HG03159 (cell line): ENCODE measurements around the gene KDM4C.
A peak's percentile ranks its signal among the peaks of the same experiment; 100 is the strongest.

Experiments used
- ATAC-seq: cut with Tn5 transposase; IDR thresholded peaks from one replicate; pipeline ENCODE4 v1.9.1; 2021; ENCODE audit warnings: mild to moderate bottlenecking, moderate library complexity; ENCODE audit not compliant: unreplicated experiment

The KDM4C gene

DNA sequence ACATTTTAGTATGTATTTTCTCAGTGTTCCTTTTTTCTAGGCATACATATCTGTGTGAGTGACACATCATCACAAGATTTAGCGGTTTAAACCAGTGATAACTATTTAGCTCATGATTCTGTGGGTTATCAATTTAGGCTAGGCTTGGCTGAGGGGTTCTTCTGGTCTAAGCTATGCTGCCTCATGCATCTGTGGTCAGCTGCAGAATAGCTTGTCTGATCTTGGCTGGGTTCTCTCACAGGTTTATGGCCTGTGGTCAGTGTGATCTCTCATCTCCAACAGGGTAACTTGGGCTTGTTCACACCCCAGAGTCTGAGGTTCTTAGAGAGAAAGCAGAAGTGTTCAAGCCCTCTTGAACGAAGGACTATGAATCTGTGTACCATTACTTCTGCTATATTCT is 363.3 kb downstream of the KDM4C start:
- peak; percentile 52 for ATAC-seq

DNA sequence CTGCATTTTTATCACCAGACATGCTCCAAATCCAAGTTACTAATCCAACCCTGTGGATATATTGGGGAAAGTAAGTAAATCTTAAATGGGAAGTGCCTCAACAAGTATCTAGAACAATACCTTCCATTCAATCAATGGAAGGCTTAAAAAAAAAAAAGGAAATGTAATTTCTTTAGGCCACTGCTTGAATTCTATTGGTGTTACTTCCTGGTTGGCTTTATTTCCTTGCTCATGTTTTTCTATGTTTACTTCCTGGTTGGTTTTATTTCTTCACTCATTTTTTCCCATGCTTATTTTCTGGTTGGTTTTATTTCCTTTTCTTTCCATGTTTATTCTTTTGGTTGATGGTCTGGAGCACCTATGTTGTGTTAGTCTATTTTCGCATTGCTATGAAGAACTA is 363.9 kb downstream of the KDM4C start:
- no peak for ATAC-seq

DNA sequence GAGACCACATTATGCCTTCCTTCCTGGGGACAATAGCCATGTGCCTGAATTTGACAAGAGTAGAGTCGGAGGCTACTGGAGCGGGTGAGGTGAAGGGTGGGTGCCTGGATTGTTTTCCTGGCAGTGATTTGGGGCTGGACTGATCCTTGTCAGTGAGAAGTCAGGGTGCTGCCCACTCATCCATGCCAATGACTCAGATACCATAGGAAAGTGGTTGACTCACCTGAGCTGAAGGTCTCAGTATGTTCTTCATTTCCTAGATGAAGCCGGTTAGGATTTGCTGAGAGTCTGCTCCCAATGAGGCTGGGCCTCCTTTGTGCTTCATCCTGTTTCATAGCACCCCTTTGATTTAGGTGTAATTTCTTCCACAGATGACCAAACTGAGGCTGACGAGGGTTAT is 366.0 kb downstream of the KDM4C start:
- ATAC-seq, result no peak

DNA sequence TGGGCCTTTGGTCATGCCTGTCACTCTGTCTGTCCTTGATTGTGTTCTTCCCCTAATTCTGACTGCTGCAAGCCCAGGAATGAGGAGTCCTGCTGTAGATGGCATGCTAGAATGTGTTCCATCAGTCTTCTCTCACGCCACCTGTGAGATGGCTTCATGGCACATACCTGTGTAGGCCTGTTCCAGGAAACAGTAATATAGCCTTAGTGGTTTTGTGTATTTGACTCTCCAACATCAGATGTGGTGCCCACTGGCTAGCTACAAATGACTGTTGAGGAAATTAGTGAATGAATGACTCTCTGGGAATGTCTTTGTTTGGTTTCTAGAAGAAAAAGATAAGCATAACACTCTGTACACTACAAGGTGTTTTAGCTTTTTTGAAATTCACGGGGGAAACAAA is 367.5 kb downstream of the KDM4C start:
- ATAC-seq, result no peak

DNA sequence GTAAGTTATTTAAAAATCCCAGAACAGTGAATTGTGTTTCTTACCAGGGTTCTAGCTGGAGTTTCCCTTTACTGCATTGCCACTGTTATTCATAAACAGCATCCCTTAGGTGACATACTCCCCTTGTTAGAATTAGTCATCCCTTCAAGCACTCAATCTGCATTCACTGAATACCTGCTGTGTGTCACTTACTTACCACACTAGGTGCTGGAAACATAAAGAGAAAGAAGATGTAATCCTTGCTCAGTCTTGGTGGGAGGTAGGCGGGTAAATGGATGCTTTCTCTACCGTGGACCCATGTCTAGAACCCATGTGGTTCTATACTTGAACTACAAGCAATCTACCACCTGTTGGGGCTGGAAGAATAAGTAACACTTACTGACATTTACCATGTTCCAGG is 371.6 kb downstream of the KDM4C start:
- ATAC-seq, result no peak

DNA sequence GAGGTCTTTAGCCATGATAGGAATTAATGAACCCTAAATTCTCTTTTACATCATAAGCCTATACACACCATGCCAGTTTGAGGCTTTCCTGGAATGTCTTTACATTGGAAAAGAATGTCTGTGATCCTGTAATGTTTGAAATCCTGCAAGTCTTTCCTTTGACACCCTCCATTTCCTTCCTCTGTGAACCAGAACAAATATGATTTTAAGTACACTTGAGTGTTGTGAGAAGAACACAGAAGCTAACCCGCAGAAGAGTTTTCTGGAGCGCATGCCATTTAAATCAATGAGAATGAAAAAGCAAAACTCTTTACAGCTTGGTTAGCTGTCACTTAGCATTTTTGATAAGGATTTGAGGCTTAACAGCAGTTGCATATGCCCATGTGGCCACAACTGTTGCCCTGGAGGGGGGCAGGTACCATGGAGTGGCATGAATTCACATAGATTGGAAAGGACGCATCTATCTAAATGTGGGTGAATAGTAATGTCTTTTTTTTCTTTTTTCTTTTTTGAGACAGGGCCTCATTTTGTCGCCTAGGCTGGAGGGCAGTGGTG is 372.6 kb downstream of the KDM4C start:
- no peak for ATAC-seq

DNA sequence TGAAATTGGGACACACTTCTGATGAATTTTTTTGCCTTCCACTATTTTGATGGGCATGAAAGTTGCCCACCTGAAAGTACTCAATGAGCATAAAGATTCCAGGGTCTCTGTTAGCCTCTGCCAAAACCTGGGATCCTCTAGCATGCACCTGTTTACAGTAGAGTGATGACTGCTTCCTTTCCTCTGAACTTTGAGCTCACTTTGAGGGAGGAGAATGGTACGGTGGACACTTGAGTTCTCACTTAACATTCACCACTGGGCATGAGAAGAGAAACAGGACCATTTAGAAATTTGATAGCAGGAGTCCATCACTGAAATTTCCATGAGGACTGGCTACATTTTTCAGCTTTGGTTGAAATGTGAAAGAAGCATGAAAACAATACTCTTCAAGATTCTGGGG is 374.8 kb downstream of the KDM4C start:
- no peak for ATAC-seq

DNA sequence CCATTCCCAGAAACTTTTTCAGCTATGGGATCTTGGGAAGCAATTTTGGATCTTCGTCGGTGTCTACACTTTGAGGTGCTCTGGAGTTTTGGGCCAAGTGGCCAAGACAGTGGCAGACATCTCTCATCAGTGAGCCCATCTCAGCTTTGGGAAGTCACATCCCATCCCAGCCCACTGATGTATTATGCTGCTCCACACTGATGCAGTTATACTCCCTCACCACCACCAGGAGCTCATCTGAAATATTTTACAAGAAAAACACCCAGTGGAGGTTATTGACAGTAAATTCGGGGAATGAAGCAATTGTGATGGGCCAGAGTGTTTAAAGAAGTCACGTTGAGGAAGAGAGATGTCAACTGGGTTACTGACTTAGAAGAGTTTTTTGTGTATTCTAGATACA is 378.0 kb downstream of the KDM4C start:
- no peak for ATAC-seq

DNA sequence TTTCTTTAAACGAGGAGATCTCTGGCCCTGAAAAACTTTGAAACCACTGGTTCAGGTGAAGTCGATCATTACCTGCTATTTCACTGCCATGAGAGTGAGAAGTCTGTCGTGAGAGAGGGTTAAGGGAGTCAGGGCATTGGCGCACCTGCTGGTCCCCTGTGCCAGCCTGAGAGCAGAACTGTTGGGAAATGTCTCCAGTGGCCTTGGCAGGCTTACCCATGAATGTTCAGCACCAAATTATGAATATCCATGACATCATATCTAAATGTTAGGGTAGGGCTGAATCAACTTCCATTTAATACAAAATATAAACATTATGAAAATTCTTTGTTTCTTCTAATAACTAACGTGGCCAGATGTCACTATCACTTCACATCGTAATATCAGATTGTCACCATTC is 379.3 kb downstream of the KDM4C start:
- no peak for ATAC-seq

DNA sequence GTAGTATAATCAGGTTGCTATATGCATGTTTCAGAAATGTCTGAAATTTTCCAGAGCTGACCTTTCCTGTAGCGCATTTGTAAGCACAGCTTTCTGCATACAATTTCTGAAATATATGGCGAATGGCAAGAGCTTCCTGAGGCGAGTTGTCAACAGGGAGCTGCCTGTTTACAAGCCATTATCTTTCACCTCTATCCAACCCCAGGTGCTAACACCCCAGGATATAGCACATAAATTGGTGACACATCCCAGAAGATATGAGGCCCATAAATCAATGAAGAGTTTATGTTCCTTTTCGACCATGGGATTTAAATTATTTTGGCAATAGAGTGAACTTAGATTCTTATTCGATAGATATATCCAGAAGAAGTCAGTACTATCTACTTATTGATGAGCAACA is 379.8 kb downstream of the KDM4C start:
- no peak for ATAC-seq

DNA sequence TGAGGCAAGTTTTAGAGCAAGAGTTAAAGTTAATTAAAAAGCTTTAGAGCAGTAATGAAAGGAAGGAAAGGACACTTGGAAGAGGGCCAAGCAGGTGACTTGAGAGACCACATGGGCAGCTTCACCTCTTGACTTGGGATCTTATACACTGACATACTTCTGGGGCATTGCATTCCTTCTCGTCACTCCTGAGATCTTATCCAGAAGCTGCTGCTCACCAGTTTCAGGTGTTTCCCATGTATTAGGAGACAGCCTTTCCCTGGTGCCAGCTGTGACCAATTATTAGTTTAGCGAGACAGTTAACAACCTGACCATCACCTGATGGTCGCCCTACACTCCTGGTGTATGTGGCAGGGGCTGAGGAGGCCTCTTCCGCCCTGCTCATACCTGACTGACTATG is 382.1 kb downstream of the KDM4C start:
- no peak for ATAC-seq

DNA sequence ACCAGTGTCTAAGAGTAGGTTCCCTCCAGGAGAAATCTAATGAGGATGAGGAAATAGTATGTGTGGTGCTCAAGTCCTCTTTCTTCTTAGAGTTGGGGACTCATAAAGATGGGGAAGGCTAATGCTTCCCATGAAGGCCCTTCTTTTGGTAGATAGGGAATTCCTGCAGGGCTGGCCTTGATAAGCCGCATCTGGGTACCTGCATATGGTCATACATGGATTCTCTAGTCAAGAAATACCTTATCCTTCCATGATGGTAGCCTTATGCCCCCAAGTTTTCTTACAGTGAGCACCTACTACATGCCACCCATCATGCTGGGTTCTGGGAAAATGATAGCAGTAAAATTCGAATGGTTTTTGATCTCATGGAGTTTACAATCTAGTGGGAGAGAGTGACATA is 382.6 kb downstream of the KDM4C start:
- no peak for ATAC-seq

DNA sequence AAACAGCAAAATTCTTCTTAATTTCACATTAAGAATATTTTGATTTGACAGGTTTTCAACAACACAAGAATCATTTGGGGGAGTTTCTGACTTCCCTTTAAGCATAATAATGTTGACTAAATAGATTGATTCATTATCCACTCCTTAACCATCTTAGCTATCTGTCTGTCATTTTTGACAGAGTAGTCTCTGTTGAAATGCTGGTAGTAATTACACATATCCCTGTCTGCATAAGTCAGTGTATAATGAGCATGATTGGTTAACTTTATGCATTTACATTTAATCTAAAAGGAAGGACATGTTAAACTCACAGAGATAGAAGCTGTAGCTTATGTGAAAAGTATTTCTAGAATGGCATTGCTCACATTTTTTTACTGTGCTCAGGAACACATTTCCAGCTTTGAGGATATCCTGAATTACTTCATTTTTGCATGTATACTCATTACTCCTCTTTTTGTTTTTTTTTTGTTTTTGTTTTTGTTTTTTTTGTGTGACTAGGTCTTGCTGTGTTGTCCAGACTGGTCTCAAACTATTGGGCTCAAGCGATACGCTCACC is 385.9 kb downstream of the KDM4C start:
- ATAC-seq, result no peak

DNA sequence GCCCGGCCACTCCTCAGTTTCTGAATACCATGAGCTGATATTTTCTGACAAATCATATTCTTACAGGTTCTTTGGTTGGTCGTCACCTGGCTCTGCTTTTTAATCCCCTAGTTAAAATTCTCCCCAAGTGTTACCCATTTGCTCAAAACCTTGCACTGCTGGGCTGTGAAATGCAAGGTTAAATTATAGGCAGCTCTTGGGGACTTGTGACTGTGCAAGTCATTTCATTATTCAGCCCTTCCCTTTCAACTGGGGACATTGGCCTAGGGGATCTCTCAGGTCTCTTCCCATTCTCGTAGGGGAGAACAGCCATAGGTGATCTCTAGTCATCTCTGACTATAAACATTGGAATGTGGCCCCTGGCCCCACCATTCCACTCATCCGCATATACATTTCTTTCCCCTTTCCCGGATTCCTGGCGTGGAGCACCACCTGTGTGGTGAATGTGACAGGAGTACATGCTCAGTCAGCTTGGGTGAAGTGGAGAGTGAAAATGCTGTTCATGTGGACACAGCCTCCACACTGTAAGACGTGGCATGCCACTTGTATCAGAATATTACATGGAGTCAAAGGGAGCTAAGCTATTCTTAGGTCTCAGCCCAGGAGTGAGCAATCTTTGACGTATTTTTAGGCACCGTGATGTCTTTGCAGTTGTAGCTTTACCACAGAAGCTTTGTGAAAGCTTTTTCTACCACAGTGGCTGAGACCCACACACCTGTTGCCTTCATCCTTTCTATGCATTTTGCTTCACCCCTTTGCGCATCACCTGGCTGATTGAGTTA is 386.7 kb downstream of the KDM4C start:
- ATAC-seq, result no peak

DNA sequence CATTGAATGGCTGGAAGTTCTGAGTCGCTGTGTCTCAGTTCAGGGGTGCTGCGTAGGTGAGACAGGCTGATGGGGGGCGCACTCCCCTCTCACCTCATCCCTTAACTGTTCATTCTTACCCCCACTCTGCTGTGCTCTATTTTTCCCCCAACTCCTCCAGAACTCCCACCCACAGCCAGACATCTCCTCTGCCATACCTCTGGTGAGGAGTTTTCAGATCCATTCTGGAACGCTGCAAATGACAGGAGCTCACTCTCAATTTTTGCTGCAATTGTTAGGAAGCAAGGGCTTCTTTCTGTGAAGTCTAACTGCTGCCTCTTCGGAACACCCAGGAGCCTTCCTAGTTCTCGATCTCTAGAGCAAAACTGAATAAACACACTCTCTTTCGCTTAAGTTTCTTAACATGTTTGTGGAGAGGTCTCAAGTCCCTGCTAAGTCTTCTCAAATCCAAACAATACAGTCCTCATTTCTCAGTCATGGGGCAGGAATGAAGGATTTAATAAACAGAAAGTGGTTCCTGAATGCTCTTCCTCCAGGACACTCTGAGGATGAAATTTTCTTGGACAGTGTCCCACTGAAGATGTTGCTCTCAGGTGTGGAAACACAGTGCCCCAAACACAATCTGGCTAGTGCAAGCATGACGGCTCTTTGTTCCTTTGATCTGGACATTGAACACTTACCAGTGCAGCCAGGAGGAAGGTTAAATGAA is 387.7 kb downstream of the KDM4C start:
- no peak for ATAC-seq

DNA sequence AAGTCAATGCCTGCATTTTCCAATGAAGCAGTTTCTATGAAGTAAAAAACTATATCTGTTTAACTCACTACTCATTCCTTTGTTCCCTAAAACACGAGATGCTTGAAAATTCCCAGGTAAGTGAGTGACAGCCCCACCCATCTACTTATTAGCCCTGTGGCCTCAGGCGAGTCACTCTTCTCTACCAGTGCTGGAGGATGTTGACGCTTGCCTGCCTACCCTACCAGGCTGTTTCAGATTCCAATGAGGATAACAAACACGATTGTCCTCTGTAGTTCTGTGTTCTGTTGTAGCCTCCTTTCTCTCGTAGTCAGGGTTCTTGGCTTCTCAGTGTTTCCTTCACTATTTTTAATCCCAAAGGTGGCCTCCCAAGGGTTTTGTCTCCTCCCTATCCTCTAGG is 388.8 kb downstream of the KDM4C start:
- no peak for ATAC-seq

DNA sequence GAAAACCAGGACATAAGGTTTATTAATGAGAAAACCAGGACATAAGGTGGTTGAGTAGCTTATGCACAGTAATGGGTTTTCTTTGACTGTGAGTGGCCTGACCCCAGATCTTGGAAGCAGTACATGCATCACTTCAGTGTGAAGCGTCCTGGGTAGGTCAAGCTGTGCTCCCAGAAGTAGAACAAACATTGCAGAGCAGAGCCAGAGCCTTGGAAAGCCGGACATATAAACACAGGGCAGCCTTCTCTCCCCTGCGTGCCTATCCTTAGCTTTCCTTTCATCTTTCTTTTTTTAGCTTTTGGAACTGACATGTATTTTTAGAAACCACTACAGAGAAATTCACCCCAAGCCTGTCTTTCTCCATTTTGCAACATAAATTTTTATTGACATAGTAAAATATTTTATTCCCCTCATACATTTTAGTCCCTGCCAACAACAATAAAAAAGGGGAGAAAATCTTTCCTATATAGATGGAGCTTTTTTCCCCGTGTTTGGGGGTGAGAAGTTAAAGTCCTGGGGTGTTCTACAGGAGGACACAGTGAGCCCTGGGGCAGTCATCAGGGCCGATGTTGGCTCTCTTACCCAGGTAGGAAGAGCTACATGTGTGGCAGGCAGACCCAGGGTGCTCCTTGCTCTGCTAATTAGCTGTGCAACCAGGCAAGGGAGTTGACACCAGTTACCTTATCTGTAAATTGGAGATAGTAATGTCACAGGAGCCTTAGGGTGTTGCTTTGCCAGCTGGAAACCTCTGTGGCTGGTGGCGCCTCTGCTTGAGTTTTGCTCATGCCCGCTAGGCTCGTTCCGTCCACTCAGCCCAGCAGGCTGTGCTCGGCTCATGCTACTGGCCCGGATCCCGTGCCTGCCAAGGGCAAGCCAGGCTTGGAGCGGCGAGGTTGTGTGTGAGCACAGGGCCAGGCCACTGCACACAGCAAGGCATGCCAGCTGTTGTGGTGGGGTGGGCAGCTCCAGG is 389.6 kb downstream of the KDM4C start:
- ATAC-seq, result no peak

DNA sequence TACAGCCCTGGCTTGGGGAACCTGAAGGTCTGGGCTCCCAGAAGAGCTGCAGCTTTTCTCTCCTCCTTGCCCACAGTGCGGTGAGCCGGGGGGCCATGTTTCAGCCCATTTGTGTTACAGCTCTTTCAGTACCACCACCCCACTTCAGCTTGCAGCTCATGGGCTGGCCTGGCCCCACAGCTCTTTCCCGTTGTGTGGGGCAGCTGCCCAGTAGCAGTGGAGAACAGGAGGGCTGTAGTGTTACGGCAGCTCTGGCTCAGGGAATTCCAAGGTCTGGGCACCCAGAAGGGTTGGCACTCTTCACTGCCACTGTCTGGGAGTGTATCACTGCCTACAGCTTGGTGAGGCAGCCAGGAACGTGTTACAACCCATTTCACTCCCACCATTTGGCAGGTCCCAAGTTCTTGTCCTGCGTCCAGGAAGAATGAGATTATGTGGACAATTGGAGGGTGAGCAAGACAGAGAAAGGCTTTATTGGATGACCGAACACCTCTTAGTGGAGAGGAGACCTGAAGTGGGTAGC is 390.5 kb downstream of the KDM4C start:
- ATAC-seq, result no peak

DNA sequence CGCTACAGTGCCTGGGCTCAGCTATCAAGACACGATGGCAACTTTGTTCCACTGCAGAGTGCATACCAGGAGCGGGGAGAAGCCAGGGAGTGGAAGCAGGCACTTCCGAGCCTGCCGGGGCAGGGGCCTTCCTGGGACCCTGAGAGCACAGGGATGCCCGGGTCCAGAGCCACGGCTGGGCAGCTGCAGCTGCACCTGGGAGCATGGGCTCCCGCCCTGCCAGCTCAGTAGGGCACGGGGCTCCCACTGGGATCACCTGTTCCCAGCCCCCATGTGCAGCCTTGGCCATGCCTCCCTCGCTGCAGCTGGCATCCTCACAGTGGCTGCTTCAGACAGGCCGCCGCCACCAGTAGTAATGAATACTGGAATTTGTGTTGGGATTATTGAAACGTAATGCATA is 391.5 kb downstream of the KDM4C start:
- ATAC-seq, result no peak

DNA sequence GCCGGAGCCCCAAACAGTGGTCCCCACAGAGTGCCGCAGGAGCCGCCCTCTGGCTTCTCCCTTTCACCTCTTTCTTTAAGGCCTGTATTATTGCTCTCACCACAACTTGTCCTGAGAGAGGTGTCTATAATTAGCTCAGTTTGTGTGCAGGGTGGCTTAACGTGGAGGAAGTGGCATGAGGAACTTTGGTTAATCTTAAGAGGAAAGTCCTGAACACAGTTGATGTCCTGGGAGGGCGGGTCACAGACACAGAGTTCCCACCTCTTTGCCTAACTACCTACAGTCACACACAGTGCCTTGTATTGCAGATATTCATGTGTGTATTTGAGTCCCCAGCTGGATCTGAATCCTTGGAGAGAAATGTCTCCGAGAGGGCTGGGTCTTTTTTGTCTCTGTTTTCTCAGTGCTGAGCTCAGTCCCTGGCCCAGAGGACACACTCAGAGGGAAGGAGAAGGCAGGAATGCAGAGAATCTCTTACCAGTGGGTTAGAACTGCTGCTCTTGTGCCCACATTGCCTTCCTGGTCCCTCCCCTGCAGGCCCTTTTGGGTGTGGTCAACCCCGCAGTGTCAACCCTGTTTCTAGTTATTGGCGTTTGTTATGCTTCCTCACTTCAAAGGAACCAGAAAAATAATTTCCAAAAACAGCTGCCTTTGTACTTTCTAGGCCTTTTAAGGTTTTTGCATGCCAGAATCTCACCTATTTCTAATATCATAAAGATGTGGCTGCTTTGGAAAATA is 392.5 kb downstream of the KDM4C start:
- no peak for ATAC-seq
